Right cardiac atrium (tissue), 5 donors: Measurements from ENCODE around the gene TMEM175. TPM values are rescaled to one million over a fixed set of nuclear protein-coding genes. Genes with fewer than 3 reads are reported as not detected.

ENCODE experiments used
- ATAC-seq, 2 donors: fragments of 200-7000 bp; cut with Tn5 transposase; one replicate each; pipeline versions ENCODE4 v1.8.0 to v1.9.1; 2020; ENCODE audit warnings: moderate library complexity in 2 of 2, mild to moderate bottlenecking in 1 of 2
- DNase-seq, 3 donors: peaks; one replicate each; pipeline ENCODE4 v3.0.0-alpha.2; 2020
- H3K27ac ChIP-seq: one replicate; pipeline ENCODE4 v1.5.1; 2013; ENCODE audit warnings: mild to moderate bottlenecking, low read length, control low read depth, moderate library complexity
- H3K27me3 ChIP-seq: one replicate; pipeline ENCODE4 v1.6.1; 2013; ENCODE audit not compliant: control insufficient read depth, insufficient read depth
- H3K4me1 ChIP-seq: one replicate; pipeline ENCODE4 v1.6.1; 2013; ENCODE audit warnings: low read length; ENCODE audit not compliant: control insufficient read depth, insufficient read depth
- H3K4me3 ChIP-seq: one replicate; pipeline ENCODE4 v1.5.1; 2013; ENCODE audit warnings: low read length, control low read depth
- H3K9me3 ChIP-seq: one replicate; pipeline ENCODE4 v1.6.1; 2013; ENCODE audit warnings: low read length; ENCODE audit not compliant: control insufficient read depth
- WGBS: extraction: QIAGEN DNeasy Blood & Tissue Kit; methylation state at CpG from one replicate; pipeline ENCODE4 v1.1.7; 2013; 5-methylcytosine and 5-hydroxymethylcytosine counted together
- intact Hi-C, 4 donors: fragments of 100-400 bp; cut with DNase I; formaldehyde crosslinking; loops; one replicate each; pipeline versions ENCODE4 v1.11.0 to v1.14.0; 2022 to 2023
- polyA plus RNA-seq: library from polyadenylated mRNA; stranded (reverse); fragments of 200-250 nt; gene quantifications from one replicate; pipeline ENCODE4 v1.2.3, GENCODE V29; 2013
- total RNA-seq, 4 donors: library from RNA; stranded (reverse); fragmentation: NEBNext Ultra II Directional; extraction: Animal tissue kit (Norgen Biotek cat#: 25700); gene quantifications; one replicate each; pipeline ENCODE4 v1.2.1, GENCODE V29; 2021
- donor health status: healthy with polysubstance abuse.
- donor health status: DM: no; HTN: yes; CAD: no.
- donor health status: DM: no; HTN: no; CAD: no.
- donor health status: DM: no; HTN: yes; CAD: no; lungs with severe emphysema.
- donor health status: DM: yes; HTN: yes; CAD: no.

TMEM175 gene
- total and polyA plus RNA-seq, 5 donors: 20.9 to 31.1 (median 24.0) TPM

GRCh38 chr4:889516-889915, 42.7 kb upstream of the TMEM175 start:
- Histone ChIP-seq H3K27ac (no peak overlapping the region), H3K9me3 (no peaks in the 10 kb centered on the region), H3K4me3 (no peak overlapping the region), H3K4me1 (no peaks in the 10 kb centered on the region), H3K27me3 (no peaks in the 10 kb centered on the region)
- ATAC-seq (no peak), DNase-seq (no peak)
- intact Hi-C loops: no loop called here
- WGBS: 93% methylated on average over 16 of the region's 16 CpGs

GRCh38 chr4:890036-890695, 42.1 kb upstream of the TMEM175 start:
- ATAC-seq (no peak), DNase-seq (no peak)
- intact Hi-C loops: no loop called here
- H3K9me3 ChIP-seq: no peaks in the 10 kb centered on the region
- H3K4me3 ChIP-seq: no peak overlapping the region
- no peak overlapping the region for H3K27ac ChIP-seq
- no peaks in the 10 kb centered on the region for H3K27me3 ChIP-seq
- WGBS: 95% methylated on average over 22 of the region's 22 CpGs
- H3K4me1 ChIP-seq: no peaks in the 10 kb centered on the region

GRCh38 chr4:891747-892146, 40.5 kb upstream of the TMEM175 start:
- no peak for ATAC-seq
- WGBS: 89% methylated on average over 10 of the region's 10 CpGs
- Histone ChIP-seq H3K4me3 (no peak overlapping the region), H3K27ac (no peak overlapping the region), H3K27me3 (no peaks in the 10 kb centered on the region), H3K9me3 (no peaks in the 10 kb centered on the region), H3K4me1 (no peaks in the 10 kb centered on the region)
- intact Hi-C loops: no loop called here
- DNase-seq: peak in 1 of 3 donors; percentile 41

- no peaks in the 10 kb centered on the region for H3K27me3 ChIP-seq
- ATAC-seq (no peak), DNase-seq (peak in 1 of 3 donors; percentile 14)
- no peak overlapping the region for H3K27ac ChIP-seq
- H3K4me3 ChIP-seq: no peak overlapping the region
- intact Hi-C loops: no loop called here
- no peaks in the 10 kb centered on the region for H3K9me3 ChIP-seq
- no peaks in the 10 kb centered on the region for H3K4me1 ChIP-seq
- 93% methylated on average over 10 of the region's 10 CpGs for WGBS
These were observed 39.5 kb upstream of the TMEM175 start for GRCh38 chr4:892780-893179.

GRCh38 chr4:893276-893994, 38.8 kb upstream of the TMEM175 start:
- Histone ChIP-seq H3K9me3 (no peaks in the 10 kb centered on the region), H3K27ac (no peak overlapping the region), H3K27me3 (no peaks in the 10 kb centered on the region), H3K4me3 (no peak overlapping the region), H3K4me1 (no peaks in the 10 kb centered on the region)
- ATAC-seq (no peak), DNase-seq (peak in 2 of 3 donors; percentile 43 to 60)
- 96% methylated on average over 41 of the region's 41 CpGs for WGBS
- intact Hi-C loops: no loop called here

GRCh38 chr4:893995-894705, 38.1 kb upstream of the TMEM175 start:
- peak in 2 of 3 donors; percentile 44 to 53 for DNase-seq
- Histone ChIP-seq H3K4me1 (no peaks in the 10 kb centered on the region), H3K27ac (no peak overlapping the region), H3K27me3 (no peaks in the 10 kb centered on the region), H3K9me3 (no peaks in the 10 kb centered on the region), H3K4me3 (no peak overlapping the region)
- ATAC-seq: no peak
- intact Hi-C loops: no loop called here
- 94% methylated on average over 40 of the region's 40 CpGs for WGBS

- ATAC-seq (no peak), DNase-seq (peak in 2 of 3 donors; percentile 18 to 30)
- intact Hi-C loops: no loop called here
- Histone ChIP-seq H3K27ac (no peak overlapping the region), H3K27me3 (no peaks in the 10 kb centered on the region), H3K4me1 (no peaks in the 10 kb centered on the region), H3K4me3 (no peak overlapping the region), H3K9me3 (no peaks in the 10 kb centered on the region)
- 96% methylated on average over 16 of the region's 16 CpGs for whole genome bisulfite sequencing
These were observed 36.7 kb upstream of the TMEM175 start for GRCh38 chr4:895596-895995.

GRCh38 chr4:896216-896615, 36.0 kb upstream of the TMEM175 start:
- no peaks in the 10 kb centered on the region for H3K4me1 ChIP-seq
- ATAC-seq (no peak), DNase-seq (peak in 1 of 3 donors; percentile 38)
- no peaks in the 10 kb centered on the region for H3K9me3 ChIP-seq
- H3K4me3 ChIP-seq: no peak overlapping the region
- H3K27me3 ChIP-seq: no peaks in the 10 kb centered on the region
- intact Hi-C loops: no loop called here
- 90% methylated on average over 13 of the region's 13 CpGs for WGBS
- no peak overlapping the region for H3K27ac ChIP-seq

- Histone ChIP-seq H3K27ac (no peak overlapping the region), H3K4me3 (no peak overlapping the region), H3K9me3 (no peaks in the 10 kb centered on the region), H3K4me1 (no peaks in the 10 kb centered on the region), H3K27me3 (no peaks in the 10 kb centered on the region)
- no peak for ATAC-seq
- intact Hi-C loops: no loop called here
- DNase-seq: peak in 2 of 3 donors; percentile 29 to 44
- 96% methylated on average over 20 of the region's 20 CpGs for WGBS
These were observed 35.6 kb upstream of the TMEM175 start for GRCh38 chr4:896630-897029.

GRCh38 chr4:898123-898522, 34.1 kb upstream of the TMEM175 start:
- Histone ChIP-seq H3K4me3 (no peak overlapping the region), H3K27me3 (no peaks in the 10 kb centered on the region), H3K9me3 (no peaks in the 10 kb centered on the region), H3K27ac (no peak overlapping the region), H3K4me1 (no peaks in the 10 kb centered on the region)
- ATAC-seq (no peak), DNase-seq (peak in 1 of 3 donors; percentile 33)
- WGBS: 92% methylated on average over 15 of the region's 15 CpGs
- intact Hi-C loops: no loop called here

GRCh38 chr4:898869-899555, 33.2 kb upstream of the TMEM175 start:
- no peaks in the 10 kb centered on the region for H3K9me3 ChIP-seq
- no peaks in the 10 kb centered on the region for H3K27me3 ChIP-seq
- no peak overlapping the region for H3K27ac ChIP-seq
- DNase-seq (peak in 2 of 3 donors; percentile 28 to 42), ATAC-seq (no peak)
- H3K4me1 ChIP-seq: no peaks in the 10 kb centered on the region
- H3K4me3 ChIP-seq: no peak overlapping the region
- 91% methylated on average over 27 of the region's 27 CpGs for WGBS
- intact Hi-C loops: no loop called here
